ENCODE results near the gene CACNA1I.

Gene CACNA1I

GRCh38 chr22:39530116-39530515 is 40.4 kb upstream of the CACNA1I start:
- DNase-seq (ENCODE audit: low spot score) = no peak
- in situ Hi-C loops (cut with MboI; ENCODE audit: low sequenced_read_pairs, unreplicated experiment) = loop anchor here (10.0 to 25.0 kb wide), 4 partner anchors 75 to 832 kb away; partner anchors contain the start of genes SGSM3 and TNRC6B
- TF ChIP-seq, protein P1, sequence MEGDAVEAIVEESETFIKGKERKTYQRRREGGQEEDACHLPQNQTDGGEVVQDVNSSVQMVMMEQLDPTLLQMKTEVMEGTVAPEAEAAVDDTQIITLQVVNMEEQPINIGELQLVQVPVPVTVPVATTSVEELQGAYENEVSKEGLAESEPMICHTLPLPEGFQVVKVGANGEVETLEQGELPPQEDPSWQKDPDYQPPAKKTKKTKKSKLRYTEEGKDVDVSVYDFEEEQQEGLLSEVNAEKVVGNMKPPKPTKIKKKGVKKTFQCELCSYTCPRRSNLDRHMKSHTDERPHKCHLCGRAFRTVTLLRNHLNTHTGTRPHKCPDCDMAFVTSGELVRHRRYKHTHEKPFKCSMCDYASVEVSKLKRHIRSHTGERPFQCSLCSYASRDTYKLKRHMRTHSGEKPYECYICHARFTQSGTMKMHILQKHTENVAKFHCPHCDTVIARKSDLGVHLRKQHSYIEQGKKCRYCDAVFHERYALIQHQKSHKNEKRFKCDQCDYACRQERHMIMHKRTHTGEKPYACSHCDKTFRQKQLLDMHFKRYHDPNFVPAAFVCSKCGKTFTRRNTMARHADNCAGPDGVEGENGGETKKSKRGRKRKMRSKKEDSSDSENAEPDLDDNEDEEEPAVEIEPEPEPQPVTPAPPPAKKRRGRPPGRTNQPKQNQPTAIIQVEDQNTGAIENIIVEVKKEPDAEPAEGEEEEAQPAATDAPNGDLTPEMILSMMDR (IDR thresholded peaks at IDR 0.05; ENCODE audit: borderline replicate concordance, control extremely low read depth, extremely low read depth, insufficient read depth, missing control alignments) = no peak

DNA sequence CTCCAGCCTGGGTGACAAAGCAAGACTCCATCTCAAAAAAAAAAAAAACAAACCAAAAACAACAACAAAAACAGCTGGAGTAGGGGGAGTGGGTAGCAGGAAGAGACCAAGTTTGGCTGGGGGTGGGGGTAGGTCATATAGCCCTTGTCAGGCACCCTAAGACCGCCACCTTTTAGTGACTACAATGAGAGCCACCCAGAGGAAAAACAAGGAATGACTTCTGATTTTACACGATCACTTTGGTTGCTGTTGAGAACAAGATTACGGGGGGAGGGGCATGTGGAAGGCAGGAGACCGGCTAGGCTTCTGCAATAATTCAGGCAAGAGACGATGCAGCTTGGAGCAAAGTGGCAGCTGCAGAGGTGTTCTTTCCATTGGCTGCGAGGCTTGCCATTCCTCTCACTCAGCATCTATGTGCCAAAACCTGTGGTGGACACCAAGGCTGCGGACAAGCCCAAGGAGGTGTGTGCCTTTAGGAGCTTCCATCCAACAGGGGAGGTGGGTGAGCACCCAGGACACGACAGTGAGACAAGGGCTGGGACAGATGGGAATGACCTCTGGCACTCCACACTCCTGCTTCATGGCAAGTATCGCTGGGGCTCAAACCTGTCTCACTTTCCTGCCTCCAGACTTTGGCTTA is 39.7 kb upstream of the CACNA1I start:
- in situ Hi-C loops (cut with MboI; ENCODE audit: low sequenced_read_pairs, unreplicated experiment) = loop anchor here (10.0 to 25.0 kb wide), 4 partner anchors 74 to 831 kb away; partner anchors contain the start of genes SGSM3 and TNRC6B
- TF ChIP-seq, protein P1 (IDR thresholded peaks at IDR 0.05; ENCODE audit: borderline replicate concordance, control extremely low read depth, extremely low read depth, insufficient read depth, missing control alignments) = no peak
- DNase-seq (ENCODE audit: low spot score) = no peak

DNA sequence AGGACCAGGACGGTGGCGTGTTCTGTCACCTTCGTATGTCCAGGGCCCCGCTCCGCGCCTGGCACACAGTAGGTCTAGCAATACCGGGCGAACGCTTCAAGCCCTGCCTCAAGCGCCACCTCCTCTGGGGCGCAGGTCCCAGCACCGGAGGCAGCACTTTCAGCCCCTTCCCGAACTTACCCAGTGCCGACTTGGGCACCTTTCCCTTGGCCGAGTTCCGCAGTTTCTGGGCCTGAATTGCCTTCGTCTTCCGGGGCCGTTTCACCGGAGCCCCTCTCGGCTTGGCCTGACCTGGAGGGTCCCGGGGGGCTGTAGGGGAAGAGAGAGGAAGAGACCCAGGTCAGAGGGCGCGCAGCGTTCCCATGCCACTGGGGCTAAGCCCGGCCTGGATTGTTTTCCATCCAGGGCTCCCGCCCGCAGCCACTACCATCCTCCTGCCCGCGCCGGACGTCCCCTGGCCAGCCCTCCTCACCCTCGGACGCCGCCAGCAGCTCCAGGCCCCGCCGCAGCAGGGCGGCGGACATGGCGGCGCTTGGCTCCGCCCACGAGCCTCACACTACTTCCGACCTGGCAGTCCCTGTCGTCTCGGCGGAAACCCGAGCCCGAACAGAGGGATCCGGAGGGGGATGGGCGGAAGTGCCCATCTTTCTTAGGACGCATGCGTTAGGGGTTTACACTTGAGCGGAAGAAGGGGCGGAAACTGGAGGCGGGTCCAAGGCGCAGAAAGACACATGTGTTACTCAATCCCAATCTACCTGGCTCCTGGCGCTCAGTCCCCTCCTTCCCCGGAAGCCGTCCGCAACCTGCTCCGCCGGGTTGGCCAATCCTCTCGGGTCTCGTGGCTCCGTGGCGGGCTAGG is 38.1 kb upstream of the CACNA1I start, which contains the start of gene RPS19BP1:
Gene RPS19BP1, minus strand, starts transcription at position 534 of the 859 bp plus-strand sequence. Its CDS starts 10 bp downstream, at position 524.
- in situ Hi-C loops (cut with MboI; ENCODE audit: low sequenced_read_pairs, unreplicated experiment) = loop anchor here (10.0 to 25.0 kb wide), 4 partner anchors 72 to 830 kb away; partner anchors contain the start of genes SGSM3 and TNRC6B
- DNase-seq (ENCODE audit: low spot score) = peak; percentile 96
- TF ChIP-seq, protein P1 (IDR thresholded peaks at IDR 0.05; ENCODE audit: borderline replicate concordance, control extremely low read depth, extremely low read depth, insufficient read depth, missing control alignments) = no peak

DNA sequence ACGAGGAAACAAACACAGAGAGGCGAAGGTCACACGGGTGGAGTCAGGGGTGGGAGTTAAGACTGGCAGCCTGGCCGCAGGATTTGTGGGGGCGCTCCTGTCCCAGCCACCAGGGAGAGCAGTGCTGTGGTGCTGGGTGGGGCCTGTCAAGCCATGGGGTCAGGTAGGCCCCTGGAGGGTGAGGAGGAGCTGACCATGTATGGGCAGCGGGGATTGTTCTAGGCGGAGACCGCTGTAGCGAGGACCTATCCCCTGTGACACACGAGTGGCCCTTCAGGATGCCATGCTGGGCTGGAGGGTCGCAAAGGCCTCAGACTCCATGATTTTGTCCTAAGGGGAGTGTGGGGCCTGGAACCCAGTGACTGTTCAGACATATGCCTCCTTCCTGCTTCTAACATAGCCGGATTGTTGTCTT is 36.5 kb upstream of the CACNA1I start:
- TF ChIP-seq, protein P1 (IDR thresholded peaks at IDR 0.05; ENCODE audit: borderline replicate concordance, control extremely low read depth, extremely low read depth, insufficient read depth, missing control alignments) = no peak
- no peak for DNase-seq (ENCODE audit: low spot score)
- in situ Hi-C loops (cut with MboI; ENCODE audit: low sequenced_read_pairs, unreplicated experiment) = loop anchor here (10.0 to 25.0 kb wide), 4 partner anchors 71 to 828 kb away; partner anchors contain the start of genes SGSM3 and TNRC6B

DNA sequence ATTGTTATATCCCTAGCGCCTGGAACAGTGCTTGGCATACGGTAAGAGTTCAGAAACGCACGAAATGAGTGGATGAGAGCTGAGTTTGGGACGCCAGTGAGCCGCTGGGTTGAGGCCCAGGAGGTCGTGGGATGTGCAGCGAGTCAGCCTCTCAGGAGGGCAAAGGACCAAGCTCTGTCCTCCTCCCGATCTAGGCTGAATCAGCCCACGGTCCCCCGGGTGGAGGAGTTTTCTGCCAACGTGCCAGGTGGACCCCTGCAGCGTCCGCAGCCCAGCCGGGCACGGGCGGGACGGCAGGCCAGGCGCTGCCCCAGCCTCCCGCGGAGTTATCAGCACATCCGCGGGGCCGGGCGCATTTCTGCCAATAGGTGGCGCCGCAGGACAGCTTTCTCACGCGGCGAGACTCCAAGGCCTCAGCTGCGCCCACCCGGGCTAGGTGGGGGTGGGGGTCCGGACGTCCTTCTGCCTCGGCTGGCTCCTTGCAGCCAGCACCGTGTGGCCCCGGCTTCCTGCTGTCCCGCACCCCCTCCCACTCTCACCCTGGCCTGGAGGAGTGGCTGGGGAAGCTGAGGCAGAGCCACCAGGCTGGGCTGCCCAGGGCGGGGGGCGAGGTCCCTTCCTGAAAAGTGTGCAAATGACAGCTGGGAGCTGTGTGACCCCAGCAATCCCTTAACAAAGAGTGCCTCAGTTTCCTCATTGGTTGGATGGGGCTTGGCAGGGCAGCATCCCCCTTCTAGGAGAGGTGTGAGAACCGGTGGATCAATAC is 35.8 kb upstream of the CACNA1I start:
- DNase-seq (ENCODE audit: low spot score) = peak; percentile 87
- TF ChIP-seq, protein P1 (IDR thresholded peaks at IDR 0.05; ENCODE audit: borderline replicate concordance, control extremely low read depth, extremely low read depth, insufficient read depth, missing control alignments) = peak; percentile 86
- in situ Hi-C loops (cut with MboI; ENCODE audit: low sequenced_read_pairs, unreplicated experiment) = loop anchor here (5.0 to 25.0 kb wide), 5 partner anchors 70 to 828 kb away; partner anchors contain the start of genes SGSM3 and TNRC6B

DNA sequence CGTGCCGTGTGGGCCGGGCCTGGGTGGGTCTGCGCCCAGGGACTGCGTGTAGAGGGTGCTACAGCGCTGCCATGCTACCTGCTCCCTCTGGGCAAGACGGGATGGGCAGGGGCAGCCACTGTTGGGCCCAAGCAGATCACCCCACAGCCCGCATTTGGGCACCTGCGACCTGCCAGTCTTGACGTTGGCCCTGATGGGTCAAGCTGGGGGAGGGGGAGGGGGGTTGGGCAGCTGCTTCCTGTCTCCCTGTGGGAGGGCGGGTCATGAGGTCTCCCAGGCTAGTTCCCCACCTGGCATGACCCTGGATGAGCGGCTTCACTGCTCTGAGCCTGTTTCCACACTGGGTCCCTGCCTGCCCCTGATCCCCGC is 35.2 kb upstream of the CACNA1I start:
- no peak for DNase-seq (ENCODE audit: low spot score)
- in situ Hi-C loops (cut with MboI; ENCODE audit: low sequenced_read_pairs, unreplicated experiment) = loop anchor here (5.0 to 25.0 kb wide), 5 partner anchors 69 to 827 kb away; partner anchors contain the start of genes SGSM3 and TNRC6B
- TF ChIP-seq, protein P1 (IDR thresholded peaks at IDR 0.05; ENCODE audit: borderline replicate concordance, control extremely low read depth, extremely low read depth, insufficient read depth, missing control alignments) = no peak
